SU-DHL-6 (cell line): Measurements from ENCODE around the gene GRIN2D.

Experiments used
- H2AFZ ChIP-seq: fragments of 200-600 bp; sonication (generic); 2 replicates; pipeline ENCODE4 v1.6.1; 2014; ENCODE audit warnings: low read depth, mild to moderate bottlenecking, moderate library complexity, mixed read lengths, antibody characterized with exemption, low read length; ENCODE audit not compliant: severe bottlenecking
- H3F3A ChIP-seq: fragments of 200-600 bp; shearing (Covaris generic); 2 replicates; pipeline ENCODE4 v1.6.0; 2016; ENCODE audit warnings: antibody characterized with exemption, mild to moderate bottlenecking; ENCODE audit not compliant: insufficient read depth
- H3K27ac ChIP-seq: fragments of 200-600 bp; sonication (generic); 2 replicates; pipeline ENCODE4 v1.5.1; 2016; ENCODE audit warnings: low read depth, mild to moderate bottlenecking, low read length, moderate library complexity, mixed read lengths
- H3K27me3 ChIP-seq: fragments of 200-600 bp; sonication (generic), shearing (Covaris generic); 2 replicates; pipeline ENCODE4 v1.6.0; 2014; ENCODE audit warnings: mild to moderate bottlenecking, low read length
- H3K36me3 ChIP-seq: fragments of 200-600 bp; sonication (generic); 2 replicates; pipeline ENCODE4 v1.6.1; 2014; ENCODE audit warnings: mild to moderate bottlenecking, low read length, mixed read lengths
- H3K4me2 ChIP-seq: fragments of 300-600, 200-600 bp; shearing (Covaris generic), sonication (generic); 2 replicates; pipeline ENCODE4 v1.6.0; 2014; ENCODE audit warnings: low read length, low read depth, mild to moderate bottlenecking; ENCODE audit not compliant: poor library complexity, severe bottlenecking
- H3K4me3 ChIP-seq: fragments of 200-600 bp; sonication (generic); 2 replicates; pipeline ENCODE4 v1.5.1; 2014; ENCODE audit warnings: antibody characterized with exemption, low read length, mild to moderate bottlenecking, mixed read lengths; ENCODE audit not compliant: insufficient read depth, poor library complexity, severe bottlenecking
- H3K79me2 ChIP-seq: fragments of 200-600 bp; sonication (generic); 2 replicates; pipeline ENCODE4 v1.6.1; 2014; ENCODE audit warnings: mild to moderate bottlenecking, low read length, moderate library complexity; ENCODE audit not compliant: insufficient read depth
- H3K9ac ChIP-seq: fragments of 200-600 bp; sonication (generic); 2 replicates; pipeline ENCODE4 v1.7.0; 2014; ENCODE audit warnings: mild to moderate bottlenecking, low read length
- H3K9me2 ChIP-seq: fragments of 200-600 bp; sonication (generic); replicated peaks from 2 replicates; pipeline ENCODE4 v1.6.1; 2014; ENCODE audit warnings: low read length; ENCODE audit not compliant: insufficient read depth
- H3K9me3 ChIP-seq: fragments of 200-600 bp; sonication (generic); 2 replicates; pipeline ENCODE4 v1.6.1; 2014; ENCODE audit warnings: low read length, mixed read lengths; ENCODE audit not compliant: insufficient read depth
- H4K20me1 ChIP-seq: fragments of 200-600 bp; sonication (generic); 2 replicates; pipeline ENCODE4 v1.6.1; 2014; ENCODE audit warnings: low read depth, mild to moderate bottlenecking, antibody characterized with exemption, low read length, moderate library complexity, mixed read lengths
- CTCF ChIP-seq: fragments of 200-600 bp; sonication (generic); IDR thresholded peaks from one replicate; pipeline ENCODE4 v1.5.1; 2017; ENCODE audit warnings: antibody characterized with exemption, mild to moderate bottlenecking, low read length, moderate library complexity; ENCODE audit not compliant: insufficient read depth, poor library complexity, severe bottlenecking
- EZH2phosphoT487 ChIP-seq: fragments of 200-600 bp; sonication (generic), shearing (Covaris generic); conservative IDR thresholded peaks from 2 replicates; pipeline ENCODE4 v1.6.1; 2018; ENCODE audit warnings: mild to moderate bottlenecking, antibody characterized with exemption, low read length, moderate library complexity, mixed read lengths

GRIN2D gene

GRCh38 chr19:48382286-48382685 is 11.2 kb upstream of the GRIN2D start:
- Histone ChIP-seq H2AFZ (no peak overlapping the region), H3K9ac (no peak overlapping the region), H3K9me3 (no peaks in the 10 kb centered on the region), H4K20me1 (no peaks in the 10 kb centered on the region), H3F3A (no peaks in the 10 kb centered on the region), H3K36me3 (no peaks in the 10 kb centered on the region), H3K4me3 (no peak overlapping the region), H3K4me2 (no peak overlapping the region), H3K79me2 (no peaks in the 10 kb centered on the region), H3K27ac (no peak overlapping the region), H3K27me3 (no peaks in the 10 kb centered on the region), H3K9me2 (no peaks in the 10 kb centered on the region)
- TF ChIP-seq CTCF (no peak), EZH2phosphoT487 (no peak)

- Histone ChIP-seq H2AFZ (no peak overlapping the region), H4K20me1 (no peaks in the 10 kb centered on the region), H3K9me3 (no peaks in the 10 kb centered on the region), H3K79me2 (no peaks in the 10 kb centered on the region; the same call in 1 of the 2 replicates), H3K36me3 (peaks cover 4% of the 10 kb centered on the region; the same call in 1 of the 2 replicates), H3K4me3 (no peak overlapping the region), H3K9ac (no peak overlapping the region), H3F3A (no peaks in the 10 kb centered on the region), H3K27me3 (no peaks in the 10 kb centered on the region), H3K4me2 (no peak overlapping the region), H3K27ac (no peak overlapping the region), H3K9me2 (no peaks in the 10 kb centered on the region)
- TF ChIP-seq CTCF: no peak
- no peak for TF ChIP-seq EZH2phosphoT487
These were observed 7.9 kb upstream of the GRIN2D start for GRCh38 chr19:48385461-48386087.

GRCh38 chr19:48386981-48387380 is 6.5 kb upstream of the GRIN2D start:
- no peak overlapping the region for H3K9ac ChIP-seq

More at GRCh38 chr19:48386981-48387380, 6.5 kb upstream of the GRIN2D start:
- H3K4me3 ChIP-seq: no peak overlapping the region
- TF ChIP-seq EZH2phosphoT487: no peak
- no peak for TF ChIP-seq CTCF
- peaks cover 3% of the 10 kb centered on the region; the same call in 1 of the 2 replicates for H3K79me2 ChIP-seq
- no peaks in the 10 kb centered on the region for H4K20me1 ChIP-seq
- no peak overlapping the region for H3K4me2 ChIP-seq
- H3F3A ChIP-seq: no peaks in the 10 kb centered on the region
- H3K27ac ChIP-seq: no peak overlapping the region
- H3K9me2 ChIP-seq: no peaks in the 10 kb centered on the region
- no peak overlapping the region for H2AFZ ChIP-seq
- H3K36me3 ChIP-seq: peaks cover 4% of the 10 kb centered on the region; the same call in 1 of the 2 replicates
- H3K27me3 ChIP-seq: no peaks in the 10 kb centered on the region
- H3K9me3 ChIP-seq: no peaks in the 10 kb centered on the region
